Colonic mucosa (tissue), 4 donors: Measurements from ENCODE around the gene SH3BGR. TPM values are rescaled to one million over a fixed set of nuclear protein-coding genes. Genes with fewer than 3 reads are reported as not detected.

ENCODE experiments used
- DNase-seq: peaks from one replicate; pipeline ENCODE4 v3.0.0-alpha.2; 2020
- H3K27ac ChIP-seq: fragments of 200-600 bp; one replicate; pipeline ENCODE4 v1.8.0; 2021
- H3K27me3 ChIP-seq: fragments of 200-600 bp; one replicate; pipeline ENCODE4 v1.8.0; 2021
- H3K36me3 ChIP-seq: fragments of 200-600 bp; one replicate; pipeline ENCODE4 v1.8.0; 2021
- H3K4me1 ChIP-seq: fragments of 200-600 bp; one replicate; pipeline ENCODE4 v1.8.0; 2021; ENCODE audit warnings: mild to moderate bottlenecking
- H3K4me3 ChIP-seq: fragments of 200-600 bp; one replicate; pipeline ENCODE4 v1.8.0; 2021
- H3K9ac ChIP-seq, 2 donors: one replicate each; pipeline ENCODE4 v1.7.0; 2013; ENCODE audit warnings: control low read depth in 2 of 2, low read depth in 2 of 2, low read length in 2 of 2
- H3K9me3 ChIP-seq: fragments of 200-600 bp; one replicate; pipeline ENCODE4 v1.8.0; 2021
- CTCF ChIP-seq: fragments of 200-600 bp; IDR thresholded peaks from one replicate; pipeline ENCODE4 v1.8.0; 2022; ENCODE audit warnings: antibody characterized with exemption, mild to moderate bottlenecking
- intact Hi-C: fragments of 100-400 bp; cut with DNase I; formaldehyde crosslinking; loops from one replicate; pipeline ENCODE4 v1.14.1; 2022
- total RNA-seq, 2 donors: library from RNA; stranded (reverse); fragmentation: NEBNext Ultra II Directional in 1 of 2; extraction: Animal tissue kit (Norgen Biotek cat#: 25700) in 1 of 2; gene quantifications; one replicate each; pipeline ENCODE4 v1.2.1, GENCODE V29; 2021
- donor health status: healthy.
- donor health status: DM: no; HTN: no; CAD: no.
- donor health status: DM: no; HTN: no; CAD: no.

The SH3BGR gene
- total RNA-seq, 2 donors from 2014 or later, result 3.3 to 5.1 TPM

GRCh38 chr21:39525129-39525528, 73.4 kb downstream of the SH3BGR start:
- no peak for TF ChIP-seq CTCF
- H3K27ac ChIP-seq, result no peak overlapping the region
- H3K36me3 ChIP-seq, result no peaks in the 10 kb centered on the region
- H3K4me1 ChIP-seq, result peaks cover 3% of the 10 kb centered on the region
- no peak overlapping the region for H3K4me3 ChIP-seq
- no peaks in the 10 kb centered on the region for H3K27me3 ChIP-seq
- no peaks in the 10 kb centered on the region for H3K9me3 ChIP-seq
- no peak overlapping the region for H3K9ac ChIP-seq
- no peak for DNase-seq
- intact Hi-C loops, result loop anchor here (10.0 kb wide), 1 partner anchor 110 kb away; no protein-coding TSS in a partner anchor

GRCh38 chr21:39525601-39526000, 73.8 kb downstream of the SH3BGR start:
- Histone ChIP-seq H3K27me3 (no peaks in the 10 kb centered on the region), H3K9ac (no peak overlapping the region), H3K9me3 (no peaks in the 10 kb centered on the region), H3K4me3 (no peak overlapping the region), H3K36me3 (no peaks in the 10 kb centered on the region), H3K27ac (no peak overlapping the region), H3K4me1 (peaks cover 3% of the 10 kb centered on the region)
- no peak for TF ChIP-seq CTCF
- DNase-seq, result no peak
- intact Hi-C loops, result loop anchor here (10.0 kb wide), 1 partner anchor 109 kb away; no protein-coding TSS in a partner anchor

GRCh38 chr21:39527067-39527595, 75.4 kb downstream of the SH3BGR start:
- Histone ChIP-seq H3K36me3 (no peaks in the 10 kb centered on the region), H3K27me3 (no peaks in the 10 kb centered on the region), H3K9me3 (no peaks in the 10 kb centered on the region), H3K9ac (no peak overlapping the region), H3K4me3 (no peak overlapping the region), H3K27ac (peak overlapping the region; percentile 82), H3K4me1 (peaks cover 3% of the 10 kb centered on the region)
- DNase-seq, result no peak
- intact Hi-C loops, result loop anchor here (10.0 kb wide), 1 partner anchor 108 kb away; no protein-coding TSS in a partner anchor
- no peak for TF ChIP-seq CTCF

- H3K9ac ChIP-seq, result no peak overlapping the region
- no peak overlapping the region for H3K4me3 ChIP-seq
- DNase-seq, result peak; percentile 86
- intact Hi-C loops, result loop anchor here (10.0 kb wide), 1 partner anchor 107 kb away; no protein-coding TSS in a partner anchor
- H3K27me3 ChIP-seq, result no peaks in the 10 kb centered on the region
- TF ChIP-seq CTCF, result no peak
- H3K27ac ChIP-seq, result peak overlapping the region; percentile 82
- H3K36me3 ChIP-seq, result no peaks in the 10 kb centered on the region
- H3K4me1 ChIP-seq, result peaks cover 3% of the 10 kb centered on the region
- H3K9me3 ChIP-seq, result no peaks in the 10 kb centered on the region
Measured at GRCh38 chr21:39527664-39528381, 76.1 kb downstream of the SH3BGR start.

GRCh38 chr21:39529026-39529425, 77.3 kb downstream of the SH3BGR start:
- no peak overlapping the region for H3K4me3 ChIP-seq
- H3K4me1 ChIP-seq, result peaks cover 3% of the 10 kb centered on the region
- peak overlapping the region; percentile 82 for H3K27ac ChIP-seq
- no peak for TF ChIP-seq CTCF
- H3K9ac ChIP-seq, result no peak overlapping the region
- H3K27me3 ChIP-seq, result no peaks in the 10 kb centered on the region
- no peak for DNase-seq
- no peaks in the 10 kb centered on the region for H3K9me3 ChIP-seq
- H3K36me3 ChIP-seq, result no peaks in the 10 kb centered on the region
- intact Hi-C loops, result loop anchor here (10.0 kb wide), 1 partner anchor 106 kb away; no protein-coding TSS in a partner anchor
